NCI-H1092 (cell line): ENCODE results near the gene CAPG.
"Not testable (repeated sequence)": the region's sequence is repeated elsewhere in the genome, so short reads cannot be mapped to it uniquely, and the experiment has no call there.

Source experiments
- DNase-seq: peaks from one replicate; lab custom pipeline; 2025; lab: John Stamatoyannopoulos, UW

The CAPG gene

GRCh38 chr2:85420536-85421259 is 10.5 kb upstream of the CAPG start:
- DNase-seq: peak; percentile 71

- DNase-seq: no peak
These were observed 9.0 kb upstream of the CAPG start for GRCh38 chr2:85419009-85419675.

- DNase-seq: peak; percentile 62
These were observed 8.2 kb upstream of the CAPG start, which contains the start of gene SH2D6 for GRCh38 chr2:85418132-85419008. SH2D6 (plus strand) TSS chr2:85418714; CDS start chr2:85429466, 10,752 bp downstream.

- DNase-seq: no peak
These were observed 5.9 kb upstream of the CAPG start for GRCh38 chr2:85415980-85416650.

- DNase-seq: no peak
These were observed 4.8 kb upstream of the CAPG start for GRCh38 chr2:85414761-85415553.

GRCh38 chr2:85414421-85414759 is 4.2 kb upstream of the CAPG start:
- not testable (repeated sequence) for DNase-seq

- no peak for DNase-seq
These were observed 3.6 kb upstream of the CAPG start for GRCh38 chr2:85413592-85414420.

GRCh38 chr2:85411405-85411748 is 1.2 kb upstream of the CAPG start:
- DNase-seq: no peak

- DNase-seq: no peak
These were observed 628 bp upstream of the CAPG start for GRCh38 chr2:85410584-85411404.

GRCh38 chr2:85405201-85406059 is 4.7 kb downstream of the CAPG start:
- DNase-seq: no peak

GRCh38 chr2:85401844-85402243 is 8.3 kb downstream of the CAPG start:
- no peak for DNase-seq

- DNase-seq: no peak
These were observed 8.7 kb downstream of the CAPG start for GRCh38 chr2:85401464-85401805.

- no peak for DNase-seq
These were observed 9.4 kb downstream of the CAPG start for GRCh38 chr2:85400541-85401463.

- DNase-seq: no peak
These were observed 10.1 kb downstream of the CAPG start for GRCh38 chr2:85400023-85400422.

- DNase-seq: no peak
These were observed 11.0 kb downstream of the CAPG start for GRCh38 chr2:85399183-85399455.

GRCh38 chr2:85398426-85399182 is 11.6 kb downstream of the CAPG start:
- DNase-seq: no peak

GRCh38 chr2:85397925-85398331 is 12.2 kb downstream of the CAPG start:
- no peak for DNase-seq
